K562 (cell line): ENCODE data around the gene OR52M1. TPM values are rescaled to one million over a fixed set of nuclear protein-coding genes. Genes with fewer than 3 reads are reported as not detected.

Experiments used
- ATAC-seq: fragments of 200-7000 bp; cut with Tn5 transposase; 3 replicates; pipeline ENCODE4 v1.9.1; 2020; ENCODE audit warnings: moderate library complexity
- BruUV-seq: library from RNA; stranded (reverse); fragments of 400-500 nt; replicated peaks from 2 replicates; lab custom pipeline; 2021; lab: Mats Ljungman, UMichigan
- CTCF ChIA-PET: fragments of 300-600 bp; formaldehyde crosslinking; extraction: SDS; loops from one replicate; lab custom pipeline; 2021; ENCODE audit warnings: low intra/inter-chr PET ratio; lab: Yijun Ruan, JAX
- POLR2A ChIA-PET: fragments of 300-600, 350-650 bp; sonication (Branson Sonifier 250); formaldehyde crosslinking; extraction: SDS; loops from one replicate; lab custom pipeline; 2021; ENCODE audit warnings: antibody characterized with exemption, inconsistent platforms; lab: Yijun Ruan, JAX
- DNase-seq, 4 experiments: peaks; one replicate each; pipeline versions ENCODE4 v3.0.0 to v3.0.0-alpha.2; 2011 to 2018; ENCODE audit warnings: low spot score in 3 of 4, mixed read lengths in 3 of 4; ENCODE audit errors: extremely low read depth in 1 of 4
- FAIRE-seq: peaks from 2 replicates; lab custom pipeline; 2011; peaks lifted over from hg19 to GRCh38; lab: Jason Lieb, UNC
- H2AFZ ChIP-seq: 2 replicates; pipeline ENCODE4 v1.6.0; 2011; ENCODE audit warnings: low read depth, low read length, control low read depth, inconsistent platforms
- H3K27ac ChIP-seq: fragments of 200-600 bp; 3 replicates; pipeline ENCODE4 v1.8.0; 2011; ENCODE audit warnings: low read depth, mild to moderate bottlenecking, control low read depth, inconsistent platforms, low read length, moderate library complexity, mixed read lengths; ENCODE audit errors: extremely low read depth
- H3K27me3 ChIP-seq, 2 experiments: fragments of 300-600 bp in 1 of 2; 2 replicates in 1 of 2; 3 replicates in 1 of 2; pipeline versions ENCODE4 v1.6.0 to v1.8.0; 2011; ENCODE audit warnings: inconsistent platforms in 2 of 2, low read length in 2 of 2, mild to moderate bottlenecking in 1 of 2, mixed read lengths in 1 of 2, moderate library complexity in 1 of 2; ENCODE audit not compliant: control insufficient read depth in 2 of 2, insufficient read depth in 2 of 2
- H3K36me3 ChIP-seq: fragments of 300-600 bp; 3 replicates; pipeline ENCODE4 v1.8.0; 2011; ENCODE audit warnings: mild to moderate bottlenecking, low read length, inconsistent platforms; ENCODE audit not compliant: control insufficient read depth, insufficient read depth
- H3K4me1 ChIP-seq, 2 experiments: fragments of 200-600 bp in 1 of 2; replicated peaks in 1 of 2; 2 replicates in 1 of 2; 3 replicates in 1 of 2; pipeline versions ENCODE4 v1.5.1 to v1.8.0; 2011; ENCODE audit warnings: inconsistent platforms in 2 of 2, low read length in 2 of 2, mild to moderate bottlenecking in 1 of 2, mixed read lengths in 1 of 2, moderate library complexity in 1 of 2; ENCODE audit not compliant: control insufficient read depth in 2 of 2, insufficient read depth in 2 of 2
- H3K4me2 ChIP-seq: 2 replicates; pipeline ENCODE4 v1.6.1; 2011; ENCODE audit warnings: low read length, control low read depth, inconsistent platforms, mixed read lengths; ENCODE audit not compliant: insufficient read depth
- H3K4me3 ChIP-seq: fragments of 200-600 bp; sonication (generic), shearing (Covaris generic); 2 replicates; pipeline ENCODE4 v1.5.1; 2016; ENCODE audit warnings: control low read depth, inconsistent platforms
- H3K79me2 ChIP-seq: fragments of 200-600 bp; 3 replicates; pipeline ENCODE4 v1.8.0; 2011; ENCODE audit warnings: low read length, inconsistent platforms; ENCODE audit not compliant: control insufficient read depth, insufficient read depth
- H3K9ac ChIP-seq, 2 experiments: 2 replicates each; pipeline versions ENCODE4 v1.6.0 to v1.6.1; 2011; ENCODE audit warnings: low read depth in 2 of 2, low read length in 2 of 2, control low read depth in 1 of 2, inconsistent platforms in 1 of 2, mild to moderate bottlenecking in 1 of 2, mixed read lengths in 1 of 2; ENCODE audit not compliant: insufficient read depth in 1 of 2
- H3K9me1 ChIP-seq: one replicate; pipeline ENCODE4 v1.6.0; 2011; ENCODE audit warnings: inconsistent platforms, mild to moderate bottlenecking, low read length, moderate library complexity; ENCODE audit not compliant: control insufficient read depth, insufficient read depth
- H3K9me3 ChIP-seq: replicated peaks from 2 replicates; pipeline ENCODE4 v1.5.1; 2011; ENCODE audit warnings: low read depth, low read length, inconsistent platforms; ENCODE audit not compliant: control insufficient read depth, insufficient read depth
- H4K20me1 ChIP-seq: replicated peaks from 2 replicates; pipeline ENCODE4 v1.6.1; 2011; ENCODE audit warnings: low read length, inconsistent platforms, mixed read lengths; ENCODE audit not compliant: control insufficient read depth, insufficient read depth
- BMI1 ChIP-seq: fragments of 150-350 bp; IDR thresholded peaks from 2 replicates; pipeline ENCODE4 v1.6.1; 2014; ENCODE audit warnings: low read length
- CBX8 ChIP-seq: fragments of 200-600 bp; sonication (generic); IDR thresholded peaks from 2 replicates; pipeline ENCODE4 v1.6.1; 2012; ENCODE audit warnings: borderline replicate concordance, mixed run types, low read depth, mild to moderate bottlenecking, moderate library complexity, mixed read lengths, low read length, control low read depth, inconsistent platforms; ENCODE audit not compliant: poor library complexity, severe bottlenecking; ENCODE audit errors: extremely low read depth
- EP300 ChIP-seq: IDR thresholded peaks from 2 replicates; pipeline ENCODE4 v1.6.1; 2012; ENCODE audit warnings: low read length, improper control_type of control experiment
- SNRNP70 ChIP-seq: fragments of 200-400 bp; formaldehyde crosslinking; optimal IDR thresholded peaks from 2 replicates; pipeline ENCODE3; 2017; ENCODE audit warnings: low read depth, low read length
- TSC22D4 ChIP-seq: fragments of 450-650 bp; IDR thresholded peaks from 2 replicates; pipeline ENCODE4 v1.6.1; 2016; ENCODE audit warnings: missing genetic modification characterization, missing biosample characterization, control low read depth
- USF1 ChIP-seq: sonication (generic); formaldehyde crosslinking; IDR thresholded peaks from 2 replicates; pipeline ENCODE4 v1.9.0; 2022; ENCODE audit warnings: mild to moderate bottlenecking, missing genetic modification reagents
- ZC3H8 ChIP-seq: fragments of 450-650 bp; IDR thresholded peaks from 2 replicates; pipeline ENCODE4 v1.6.1; 2017
- ZNF239 ChIP-seq: fragments of 250-450 bp; sonication (Bioruptor Pico); IDR thresholded peaks from 2 replicates; pipeline ENCODE4 v1.4.0; 2020; ENCODE audit warnings: mild to moderate bottlenecking
- ZNF431 ChIP-seq: sonication (generic); formaldehyde crosslinking; IDR thresholded peaks from 2 replicates; pipeline ENCODE4 v1.8.0; 2022; ENCODE audit warnings: mild to moderate bottlenecking, missing genetic modification reagents
- WGBS: fragments of 100-300 bp; shearing (Covaris generic); methylation state at CpG from one replicate; pipeline ENCODE4 v1.1.6; 2016; ENCODE audit warnings: low coverage, mixed read lengths; ENCODE audit not compliant: insufficient coverage; ENCODE audit errors: missing lambda C conversion rate; 5-methylcytosine and 5-hydroxymethylcytosine counted together
- in situ Hi-C: fragments of 300-500 bp; cut with MboI; formaldehyde crosslinking; loops from 4 replicates; pipeline ENCODE4 v1.15.0; 2018; ENCODE audit warnings: inconsistent platforms, mixed read lengths
- intact Hi-C: fragments of 100-400 bp; cut with micrococcal nuclease; formaldehyde crosslinking; loops from 2 replicates; pipeline ENCODE4 v1.14.2; 2022
- polyA plus RNA-seq, 8 experiments: library from polyadenylated mRNA; depleted of rRNA in 4 of 8; stranded (reverse) in 5 of 8; unstranded in 3 of 8; fragments of >200 nt; fragmentation: Nextera tagmentation in 2 of 8; fragmentation: Illumina TruSeq in 1 of 8; extraction: Ambion mirVana in 2 of 8; extraction: Trizol in 1 of 8; gene quantifications; 2 replicates each; pipeline versions ENCODE4 v1.2.1 to v1.2.3, GENCODE V29; 2011 to 2014; ENCODE audit warnings: inconsistent platforms in 1 of 8, missing spikeins in 1 of 8
- total RNA-seq, 7 experiments: library from RNA; depleted of rRNA in 6 of 7; stranded (reverse); fragments of >200 nt in 6 of 7; fragmentation: Illumina TruSeq in 2 of 7; extraction: Trizol in 2 of 7; gene quantifications; 2 replicates each; pipeline versions ENCODE4 v1.2.1 to v1.2.3, GENCODE V29; 2011 to 2021; ENCODE audit warnings: low replicate concordance in 1 of 7

OR52M1 gene
- total and polyA plus RNA-seq, 9 of the 15 experiments (the other 6 are each of a cell fraction or from before 2014, with no cell fraction given) = not detected

- CTCF ChIA-PET = no interaction called here
Measured at GRCh38 chr11:4495986-4496385, 49.0 kb upstream of the OR52M1 start.

GRCh38 chr11:4496557-4497248 is 48.3 kb upstream of the OR52M1 start:
- in situ Hi-C loops = no loop called here
- Histone ChIP-seq H3K4me3 (no peak overlapping the region), H3K36me3 (no peaks in the 10 kb centered on the region), H4K20me1 (no peaks in the 10 kb centered on the region), H2AFZ (no peak overlapping the region), H3K4me2 (no peak overlapping the region), H3K9me3 (no peaks in the 10 kb centered on the region), H3K9ac (no peak overlapping the region), H3K27me3 (peaks cover 12 to 22% of the 10 kb centered on the region in 2 experiments; a peak in 3 of 5 replicates), H3K79me2 (no peaks in the 10 kb centered on the region), H3K4me1 (no peaks in the 10 kb centered on the region), H3K9me1 (no peaks in the 10 kb centered on the region), H3K27ac (no peak overlapping the region)
- WGBS = under 1% methylated on average over 15 of the region's 15 CpGs
- intact Hi-C loops = no loop called here
- no TSS peak for BruUV-seq
- no peak for ATAC-seq
- ChIA-PET CTCF (no interaction called here), POLR2A (no interaction called here)
- no peak for FAIRE-seq
- TF ChIP-seq ZNF431 (CRISPR knock-in tag) = no peak
- no peak for TF ChIP-seq BMI1
- TF ChIP-seq SNRNP70 = no peak
- no peak for TF ChIP-seq ZC3H8
- no peak for TF ChIP-seq EP300
- peak; percentile 2 for TF ChIP-seq CBX8
- TF ChIP-seq TSC22D4 (tag) = no peak
- TF ChIP-seq USF1 (CRISPR knock-in tag) = no peak
- DNase-seq = no peak

More at GRCh38 chr11:4495986-4496385, 49.0 kb upstream of the OR52M1 start:
- BruUV-seq = no TSS peak
- intact Hi-C loops (no loop called here), in situ Hi-C loops (no loop called here)
- no peaks in the 10 kb centered on the region for H3K9me3 ChIP-seq
- no peak for DNase-seq
- H3K9me1 ChIP-seq = no peaks in the 10 kb centered on the region
- H3K4me2 ChIP-seq = no peak overlapping the region
- no peak for FAIRE-seq
- no peaks in the 10 kb centered on the region for H4K20me1 ChIP-seq
- H3K4me1 ChIP-seq = no peaks in the 10 kb centered on the region
- H3K27ac ChIP-seq = no peak overlapping the region
- H2AFZ ChIP-seq = no peak overlapping the region
- H3K27me3 ChIP-seq = peaks cover 12 to 22% of the 10 kb centered on the region in 2 experiments; a peak in 3 of 5 replicates
- no peak overlapping the region for H3K9ac ChIP-seq
- POLR2A ChIA-PET = no interaction called here
- TF ChIP-seq CBX8 (peak; percentile 50), ZNF239 (CRISPR knock-in tag) (no peak)
- H3K36me3 ChIP-seq = no peaks in the 10 kb centered on the region
- H3K4me3 ChIP-seq = no peak overlapping the region
- WGBS = 2% methylated on average over 6 of the region's 6 CpGs
- no peak for ATAC-seq
- no peaks in the 10 kb centered on the region for H3K79me2 ChIP-seq
